ENCODE measurements around the gene CEP152.

GRCh38 chr15:48823237-48823636, 12.4 kb upstream of the CEP152 start:
- TF ChIP-seq CBFB (IDR thresholded peaks at IDR 0.05; ENCODE audit: low read depth) (no peak), PBX3 (IDR thresholded peaks at IDR 0.05; ENCODE audit: insufficient replicate concordance, low read depth, low read length) (no peak), EZH2 (IDR thresholded peaks at IDR 0.05; ENCODE audit: borderline replicate concordance, control insufficient read depth, low read depth, low read length) (no peak), RFX5 (IDR thresholded peaks at IDR 0.05; ENCODE audit: low read depth, low read length) (no peak), POLR2AphosphoS2 (IDR thresholded peaks at IDR 0.05; ENCODE audit: low read depth, low read length) (no peak), ZSCAN29 (IDR thresholded peaks at IDR 0.05) (no peak), HDAC2 (IDR thresholded peaks at IDR 0.05) (no peak)
